ENCODE measurements around the gene SLMAP. TPM values are rescaled to one million over a fixed set of nuclear protein-coding genes. Genes with fewer than 3 reads are reported as not detected.

The SLMAP gene
- total and polyA plus RNA-seq, 2 of the 13 experiments (the other 11 are each of a cell fraction or from before 2014, with no cell fraction given) = 24.0 to 48.3 TPM

- in situ Hi-C loops (cut with HindIII; ENCODE audit: extremely low pct_ligation_motif_present, low pct_unique_long_range_greater_than_20kb) = no loop called here
- Histone ChIP-seq H3K4me1 (ENCODE audit: insufficient read depth, low read length) (peaks cover 15% of the 10 kb centered on the region), H3K36me3 (replicated peaks in 1 of 2; ENCODE audit: control insufficient read depth in 1 of 2, insufficient read depth in 2 of 2, low read length in 2 of 2) (no peaks in the 10 kb centered on the region), H4K20me1 (ENCODE audit: insufficient read depth, low read length) (no peaks in the 10 kb centered on the region), H3K4me2 (ENCODE audit: low read depth, low read length) (no peak overlapping the region), H3K9ac (ENCODE audit: insufficient read depth, low read depth, low read length) (no peak overlapping the region), H3K27ac (ENCODE audit: extremely low read length, insufficient read depth, low read length) (no peak overlapping the region), H3K4me3 (replicated peaks in 1 of 3; ENCODE audit: insufficient read depth in 1 of 3, low read depth in 2 of 3, low read length in 3 of 3) (no peak overlapping the region), H2AFZ (ENCODE audit: low read length) (no peak overlapping the region), H3K9me3 (ENCODE audit: low read length) (no peaks in the 10 kb centered on the region), H3K79me2 (ENCODE audit: insufficient read depth, low read length) (no peaks in the 10 kb centered on the region), H3K27me3 (ENCODE audit: control insufficient read depth in 1 of 2, insufficient read depth in 2 of 2, low read length in 2 of 2) (no peaks in the 10 kb centered on the region)
- no TSS peak for BruUV-seq (replicated peaks)
- POLR2A ChIA-PET = interaction anchor here (1.1 kb wide), 1 partner anchor 21 kb away, joined by 3 read pairs; no protein-coding TSS in a partner anchor
- intact Hi-C loops (cut with micrococcal nuclease; ENCODE audit: unreplicated experiment) = no loop called here
- CTCF ChIA-PET (ENCODE audit: low intra/inter-chr PET ratio, low total read pairs) = no interaction called here
- no peak for DNase-seq (ENCODE audit: low spot score)
- FAIRE-seq = no peak
- TF ChIP-seq ZSCAN29 (CRISPR knock-in tag; conservative IDR thresholded peaks at IDR 0.05) = no peak
- TF ChIP-seq ATF4 (CRISPR knock-in tag; IDR thresholded peaks at IDR 0.05) = no peak
- TF ChIP-seq ZNF549 (CRISPR knock-in tag; IDR thresholded peaks at IDR 0.05) = no peak
- no peak for TF ChIP-seq ZBTB37 (CRISPR knock-in tag; IDR thresholded peaks at IDR 0.05)
- no peak for TF ChIP-seq GABPA (IDR thresholded peaks at IDR 0.05; ENCODE audit: low read depth, low read length)
- TF ChIP-seq GABPA (CRISPR knock-in tag; IDR thresholded peaks at IDR 0.05; ENCODE audit: low read depth) = no peak
- no peak for TF ChIP-seq CREB1 (IDR thresholded peaks at IDR 0.05)
- TF ChIP-seq CREB1 (CRISPR knock-in tag; IDR thresholded peaks at IDR 0.05) = no peak
- TF ChIP-seq ZNF280D (CRISPR knock-in tag; IDR thresholded peaks at IDR 0.05) = no peak
- TF ChIP-seq REL (CRISPR knock-in tag; conservative IDR thresholded peaks at IDR 0.05) = no peak
- no peak for TF ChIP-seq RBM22 (optimal IDR thresholded peaks at IDR 0.05; ENCODE audit: low read length)
- no peak for TF ChIP-seq NFKB2 (CRISPR knock-in tag; IDR thresholded peaks at IDR 0.05; ENCODE audit: borderline replicate concordance)
- TF ChIP-seq LCORL (IDR thresholded peaks at IDR 0.05) = no peak
- TF ChIP-seq LCORL (CRISPR knock-in tag; IDR thresholded peaks at IDR 0.05) = no peak
- WGBS (ENCODE audit: low lambda C conversion rate) = 90% methylated on average over 4 of the region's 4 CpGs
- no peak for ATAC-seq
These were observed 183.7 kb downstream of the SLMAP start for GRCh38 chr3:57939775-57940174.
